Measurements from ENCODE around the gene NKX2-1.

DNA sequence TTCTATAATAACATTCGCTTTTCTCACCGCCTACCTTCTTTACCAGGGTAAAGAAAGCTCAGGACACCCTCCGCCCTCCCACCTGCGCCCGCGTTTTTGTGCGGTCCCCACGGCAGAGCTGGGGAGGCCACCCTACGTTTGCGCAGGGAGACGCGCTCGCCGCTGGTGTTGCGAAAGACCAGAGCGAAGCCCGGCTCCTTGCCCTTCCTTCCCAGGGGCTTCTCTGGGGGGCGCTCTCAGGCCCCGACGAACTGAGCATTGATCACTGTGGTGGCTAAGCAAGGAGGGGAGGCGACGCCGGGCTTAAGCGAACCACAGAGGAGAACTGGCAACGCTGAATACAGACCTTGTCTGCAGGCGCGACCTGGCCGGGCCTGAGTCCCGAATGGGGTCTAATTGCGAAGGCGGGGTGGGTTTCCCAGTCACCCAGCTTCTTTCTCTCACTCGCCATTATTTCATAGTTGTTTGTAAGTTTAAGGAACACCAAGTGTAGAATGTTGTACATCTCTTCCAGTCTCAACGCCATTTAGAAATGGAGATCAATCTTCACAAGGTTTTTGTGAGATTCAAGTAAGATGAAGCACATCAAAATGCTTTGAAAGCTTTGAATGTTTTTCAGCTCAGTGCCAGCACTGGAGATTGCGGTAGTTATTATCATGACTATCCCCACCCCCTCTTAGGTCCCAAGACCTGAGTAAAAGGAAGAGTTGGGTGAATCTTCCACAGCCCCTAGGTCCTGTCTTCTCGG is 1.7 kb upstream of the NKX2-1 start:
- TF ChIP-seq POLR2A (IDR thresholded peaks at IDR 0.05; ENCODE audit: low read depth, low read length) (no peak), POLR2AphosphoS5 (IDR thresholded peaks at IDR 0.05; ENCODE audit: insufficient read depth, low read depth, low read length) (no peak)
